ENCODE results near the gene CIPC.
A peak's percentile ranks its signal among the peaks of the same experiment; 100 is the strongest.

CIPC gene, protein sequence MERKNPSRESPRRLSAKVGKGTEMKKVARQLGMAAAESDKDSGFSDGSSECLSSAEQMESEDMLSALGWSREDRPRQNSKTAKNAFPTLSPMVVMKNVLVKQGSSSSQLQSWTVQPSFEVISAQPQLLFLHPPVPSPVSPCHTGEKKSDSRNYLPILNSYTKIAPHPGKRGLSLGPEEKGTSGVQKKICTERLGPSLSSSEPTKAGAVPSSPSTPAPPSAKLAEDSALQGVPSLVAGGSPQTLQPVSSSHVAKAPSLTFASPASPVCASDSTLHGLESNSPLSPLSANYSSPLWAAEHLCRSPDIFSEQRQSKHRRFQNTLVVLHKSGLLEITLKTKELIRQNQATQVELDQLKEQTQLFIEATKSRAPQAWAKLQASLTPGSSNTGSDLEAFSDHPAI

GRCh38 chr14:77097700-77098528, at the start of gene CIPC:
CIPC (plus strand) TSS chr14:77098258; CDS start chr14:77105709, 7,451 bp downstream.
- no peaks in the 10 kb centered on the region for H3K9me3 ChIP-seq (ENCODE audit: low read length)
- H3K4me3 ChIP-seq (ENCODE audit: low read length), result peak within 1 kb of the TSS; percentile 82
- peaks cover 26% of the 10 kb centered on the region for H3K4me1 ChIP-seq (ENCODE audit: insufficient read depth, low read length)
- H2AFZ ChIP-seq (ENCODE audit: low read depth, low read length), result no peak within 1 kb of the TSS
- no peaks in the 10 kb centered on the region for H3K27me3 ChIP-seq (ENCODE audit: insufficient read depth, low read length)
- no peaks in the 10 kb centered on the region for H3K36me3 ChIP-seq (ENCODE audit: insufficient read depth, low read length)

GRCh38 chr14:77051116-77051515, 46.9 kb upstream of the CIPC start:
- Histone ChIP-seq H3K9me3 (ENCODE audit: low read length) (no peaks in the 10 kb centered on the region), H3K36me3 (ENCODE audit: insufficient read depth, low read length) (no peaks in the 10 kb centered on the region), H3K27me3 (ENCODE audit: insufficient read depth, low read length) (no peaks in the 10 kb centered on the region), H2AFZ (ENCODE audit: low read depth, low read length) (no peak overlapping the region), H3K4me1 (ENCODE audit: insufficient read depth, low read length) (peaks cover 10% of the 10 kb centered on the region), H3K4me3 (ENCODE audit: low read length) (no peak overlapping the region)

- no peaks in the 10 kb centered on the region for H3K9me3 ChIP-seq (ENCODE audit: low read length)
- no peaks in the 10 kb centered on the region for H3K36me3 ChIP-seq (ENCODE audit: insufficient read depth, low read length)
- peaks cover 10% of the 10 kb centered on the region for H3K4me1 ChIP-seq (ENCODE audit: insufficient read depth, low read length)
- H3K4me3 ChIP-seq (ENCODE audit: low read length), result no peak overlapping the region
- no peak overlapping the region for H2AFZ ChIP-seq (ENCODE audit: low read depth, low read length)
- no peaks in the 10 kb centered on the region for H3K27me3 ChIP-seq (ENCODE audit: insufficient read depth, low read length)
Observed at GRCh38 chr14:77052281-77053044, 45.6 kb upstream of the CIPC start.

GRCh38 chr14:77053046-77053841, 44.8 kb upstream of the CIPC start:
- Histone ChIP-seq H3K36me3 (ENCODE audit: insufficient read depth, low read length) (no peaks in the 10 kb centered on the region), H2AFZ (ENCODE audit: low read depth, low read length) (no peak overlapping the region), H3K4me1 (ENCODE audit: insufficient read depth, low read length) (peaks cover 13% of the 10 kb centered on the region), H3K9me3 (ENCODE audit: low read length) (no peaks in the 10 kb centered on the region), H3K27me3 (ENCODE audit: insufficient read depth, low read length) (no peaks in the 10 kb centered on the region), H3K4me3 (ENCODE audit: low read length) (no peak overlapping the region)

DNA sequence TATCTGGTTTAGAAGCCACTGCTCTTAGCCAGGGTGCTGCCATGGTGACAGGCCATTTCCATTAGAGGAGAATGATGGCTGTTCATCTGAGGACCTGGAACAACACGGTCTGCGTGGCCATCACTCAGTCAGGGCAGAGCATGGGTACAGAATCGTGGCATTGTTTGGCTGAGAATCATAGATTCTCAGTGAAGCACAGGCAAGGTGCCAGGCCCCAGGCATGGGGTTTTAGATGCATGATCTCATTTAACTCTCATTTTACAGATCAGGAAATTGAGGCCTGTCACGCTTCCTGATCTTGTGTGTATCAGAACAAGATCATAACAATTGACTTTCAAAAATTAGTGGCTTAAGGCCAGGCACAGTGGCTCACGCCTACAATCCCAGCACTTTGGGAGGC, 42.8 kb upstream of the CIPC start:
- Histone ChIP-seq H3K9me3 (ENCODE audit: low read length) (no peaks in the 10 kb centered on the region), H3K4me3 (ENCODE audit: low read length) (no peak overlapping the region), H3K27me3 (ENCODE audit: insufficient read depth, low read length) (no peaks in the 10 kb centered on the region), H3K4me1 (ENCODE audit: insufficient read depth, low read length) (peaks cover 28% of the 10 kb centered on the region), H3K36me3 (ENCODE audit: insufficient read depth, low read length) (no peaks in the 10 kb centered on the region), H2AFZ (ENCODE audit: low read depth, low read length) (no peak overlapping the region)

DNA sequence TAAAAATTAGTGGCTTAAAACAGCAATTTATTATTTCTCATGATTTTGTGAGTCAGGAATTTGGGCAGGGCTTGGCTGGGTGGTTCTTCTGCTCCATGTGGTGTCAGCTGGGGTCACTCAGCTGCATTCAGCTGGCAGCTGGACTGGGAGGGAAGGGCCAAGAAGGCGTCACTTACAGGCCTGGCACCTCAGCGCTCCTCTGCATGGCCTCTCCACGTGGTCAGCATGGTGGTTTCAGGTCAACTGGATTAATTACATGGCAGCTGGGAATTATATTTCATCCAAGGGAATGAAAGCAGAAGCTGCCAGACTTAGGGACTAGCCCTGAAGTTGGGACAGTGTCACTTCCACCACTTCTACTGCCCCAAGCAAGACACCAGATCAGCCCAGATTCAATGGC, 42.1 kb upstream of the CIPC start:
- H3K9me3 ChIP-seq (ENCODE audit: low read length), result no peaks in the 10 kb centered on the region
- H3K36me3 ChIP-seq (ENCODE audit: insufficient read depth, low read length), result no peaks in the 10 kb centered on the region
- no peaks in the 10 kb centered on the region for H3K27me3 ChIP-seq (ENCODE audit: insufficient read depth, low read length)
- no peak overlapping the region for H3K4me3 ChIP-seq (ENCODE audit: low read length)
- H2AFZ ChIP-seq (ENCODE audit: low read depth, low read length), result no peak overlapping the region
- H3K4me1 ChIP-seq (ENCODE audit: insufficient read depth, low read length), result peaks cover 28% of the 10 kb centered on the region

- H3K27me3 ChIP-seq (ENCODE audit: insufficient read depth, low read length), result no peaks in the 10 kb centered on the region
- H3K4me1 ChIP-seq (ENCODE audit: insufficient read depth, low read length), result peaks cover 19% of the 10 kb centered on the region
- H3K36me3 ChIP-seq (ENCODE audit: insufficient read depth, low read length), result no peaks in the 10 kb centered on the region
- no peak overlapping the region for H2AFZ ChIP-seq (ENCODE audit: low read depth, low read length)
- no peak overlapping the region for H3K4me3 ChIP-seq (ENCODE audit: low read length)
- H3K9me3 ChIP-seq (ENCODE audit: low read length), result no peaks in the 10 kb centered on the region
Observed at GRCh38 chr14:77058117-77058516, 39.9 kb upstream of the CIPC start.

DNA sequence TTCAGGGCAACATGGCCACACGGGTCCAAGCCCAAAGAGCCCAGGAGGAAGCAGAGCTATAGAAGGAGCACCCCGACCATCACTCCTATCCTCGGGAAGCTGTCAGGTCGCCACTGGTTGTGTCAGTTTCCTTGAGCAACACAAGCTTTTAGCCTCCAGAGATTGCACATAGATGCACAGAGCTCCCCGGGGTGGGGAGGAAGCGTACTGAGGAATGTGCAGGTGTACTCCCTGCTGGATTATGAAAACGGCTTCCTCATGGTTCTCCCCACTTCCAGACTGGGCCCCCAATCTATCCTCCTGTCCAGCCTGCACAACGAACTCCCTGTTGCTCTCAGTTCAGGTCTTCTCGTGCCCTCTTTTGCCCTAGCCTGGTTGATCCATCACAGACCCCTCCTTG, 39.3 kb upstream of the CIPC start:
- H3K4me1 ChIP-seq (ENCODE audit: insufficient read depth, low read length), result peaks cover 19% of the 10 kb centered on the region
- no peaks in the 10 kb centered on the region for H3K9me3 ChIP-seq (ENCODE audit: low read length)
- H3K27me3 ChIP-seq (ENCODE audit: insufficient read depth, low read length), result no peaks in the 10 kb centered on the region
- no peak overlapping the region for H2AFZ ChIP-seq (ENCODE audit: low read depth, low read length)
- H3K4me3 ChIP-seq (ENCODE audit: low read length), result no peak overlapping the region
- H3K36me3 ChIP-seq (ENCODE audit: insufficient read depth, low read length), result no peaks in the 10 kb centered on the region

- Histone ChIP-seq H3K4me1 (ENCODE audit: insufficient read depth, low read length) (peaks cover 21% of the 10 kb centered on the region), H3K4me3 (ENCODE audit: low read length) (no peak overlapping the region), H3K36me3 (ENCODE audit: insufficient read depth, low read length) (no peaks in the 10 kb centered on the region), H3K27me3 (ENCODE audit: insufficient read depth, low read length) (no peaks in the 10 kb centered on the region), H2AFZ (ENCODE audit: low read depth, low read length) (no peak overlapping the region), H3K9me3 (ENCODE audit: low read length) (no peaks in the 10 kb centered on the region)
Observed at GRCh38 chr14:77059276-77059915, 38.7 kb upstream of the CIPC start.

- Histone ChIP-seq H3K4me3 (ENCODE audit: low read length) (no peak overlapping the region), H2AFZ (ENCODE audit: low read depth, low read length) (no peak overlapping the region), H3K9me3 (ENCODE audit: low read length) (no peaks in the 10 kb centered on the region), H3K36me3 (ENCODE audit: insufficient read depth, low read length) (no peaks in the 10 kb centered on the region), H3K4me1 (ENCODE audit: insufficient read depth, low read length) (peaks cover 29% of the 10 kb centered on the region), H3K27me3 (ENCODE audit: insufficient read depth, low read length) (no peaks in the 10 kb centered on the region)
Observed at GRCh38 chr14:77061630-77062257, 36.3 kb upstream of the CIPC start.

- H2AFZ ChIP-seq (ENCODE audit: low read depth, low read length), result no peak overlapping the region
- H3K4me3 ChIP-seq (ENCODE audit: low read length), result no peak overlapping the region
Observed at GRCh38 chr14:77062261-77062660, 35.8 kb upstream of the CIPC start.

More at GRCh38 chr14:77062261-77062660, 35.8 kb upstream of the CIPC start:
- H3K9me3 ChIP-seq (ENCODE audit: low read length), result no peaks in the 10 kb centered on the region
- no peaks in the 10 kb centered on the region for H3K36me3 ChIP-seq (ENCODE audit: insufficient read depth, low read length)
- H3K4me1 ChIP-seq (ENCODE audit: insufficient read depth, low read length), result peaks cover 31% of the 10 kb centered on the region
- no peaks in the 10 kb centered on the region for H3K27me3 ChIP-seq (ENCODE audit: insufficient read depth, low read length)

Data from neuron (in vitro differentiated cells).